H9 (cell line): ENCODE results near the gene EGFR. TPM values are rescaled to one million over a fixed set of nuclear protein-coding genes. Genes with fewer than 3 reads are reported as not detected.

Experiments used
- DNase-seq: peaks from one replicate; pipeline ENCODE4 v3.0.0-alpha.2; 2017
- H2AFZ ChIP-seq: one replicate; pipeline ENCODE4 v1.6.1; 2013; ENCODE audit warnings: mild to moderate bottlenecking, low read length, control low read depth, moderate library complexity
- H2AK5ac ChIP-seq: 2 replicates; pipeline ENCODE4 v1.6.1; 2013; ENCODE audit warnings: low read length, control low read depth, mixed read lengths; ENCODE audit not compliant: insufficient read length
- H2BK120ac ChIP-seq: one replicate; pipeline ENCODE4 v1.6.1; 2013; ENCODE audit warnings: low read depth, mild to moderate bottlenecking, low read length, control low read depth, inconsistent platforms; ENCODE audit not compliant: poor library complexity, severe bottlenecking
- H2BK12ac ChIP-seq: 2 replicates; pipeline ENCODE4 v1.6.1; 2013; ENCODE audit warnings: low read length, control low read depth, mixed read lengths, low read depth; ENCODE audit not compliant: insufficient read length
- H2BK15ac ChIP-seq: 2 replicates; pipeline ENCODE4 v1.6.1; 2013; ENCODE audit warnings: low read depth, low read length, control low read depth
- H2BK20ac ChIP-seq: one replicate; pipeline ENCODE4 v1.6.1; 2013; ENCODE audit warnings: low read depth, mild to moderate bottlenecking, low read length, control low read depth, inconsistent platforms; ENCODE audit not compliant: poor library complexity, severe bottlenecking
- H2BK5ac ChIP-seq: 2 replicates; pipeline ENCODE4 v1.6.1; 2013; ENCODE audit warnings: low read length, control low read depth, mixed read lengths; ENCODE audit not compliant: insufficient read length
- H3K14ac ChIP-seq: 2 replicates; pipeline ENCODE4 v1.6.1; 2013; ENCODE audit warnings: low read length, control low read depth; ENCODE audit not compliant: insufficient read depth
- H3K18ac ChIP-seq: 2 replicates; pipeline ENCODE4 v1.6.1; 2013; ENCODE audit warnings: low read depth, mild to moderate bottlenecking, mixed read lengths, low read length, control low read depth; ENCODE audit not compliant: insufficient read length
- H3K23ac ChIP-seq: 2 replicates; pipeline ENCODE4 v1.6.1; 2013; ENCODE audit warnings: low read length, control low read depth, mixed read lengths, low read depth; ENCODE audit not compliant: insufficient read length
- H3K23me2 ChIP-seq: 2 replicates; pipeline ENCODE4 v1.6.1; 2013; ENCODE audit warnings: low read depth, mild to moderate bottlenecking, mixed read lengths, low read length, control low read depth; ENCODE audit not compliant: insufficient read length, poor library complexity, severe bottlenecking
- H3K27ac ChIP-seq: 2 replicates; pipeline ENCODE4 v1.5.1; 2013; ENCODE audit warnings: low read length, control low read depth, mixed read lengths, low read depth; ENCODE audit not compliant: insufficient read length
- H3K27me3 ChIP-seq: 2 replicates; pipeline ENCODE4 v1.6.1; 2013; ENCODE audit warnings: low read length, control low read depth, inconsistent platforms; ENCODE audit not compliant: insufficient read depth
- H3K4ac ChIP-seq: 2 replicates; pipeline ENCODE4 v1.6.1; 2013; ENCODE audit warnings: low read depth, mild to moderate bottlenecking, control low read depth, inconsistent platforms, low read length, moderate library complexity
- H3K4me1 ChIP-seq: 2 replicates; pipeline ENCODE4 v1.6.1; 2013; ENCODE audit warnings: low read length, control low read depth, inconsistent platforms; ENCODE audit not compliant: insufficient read depth
- H3K4me2 ChIP-seq: 2 replicates; pipeline ENCODE4 v1.6.1; 2013; ENCODE audit warnings: low read length, control low read depth, mixed read lengths; ENCODE audit not compliant: insufficient read length, insufficient read depth
- H3K56ac ChIP-seq: 2 replicates; pipeline ENCODE4 v1.6.1; 2013; ENCODE audit warnings: low read depth, mild to moderate bottlenecking, mixed read lengths, low read length, control low read depth; ENCODE audit not compliant: insufficient read length
- H3K79me1 ChIP-seq: 2 replicates; pipeline ENCODE4 v1.6.1; 2013; ENCODE audit warnings: low read depth, mild to moderate bottlenecking, moderate library complexity, low read length, control low read depth, inconsistent platforms; ENCODE audit not compliant: insufficient read depth, poor library complexity, severe bottlenecking
- H3K79me2 ChIP-seq: 2 replicates; pipeline ENCODE4 v1.6.1; 2013; ENCODE audit warnings: low read length, control low read depth, inconsistent platforms; ENCODE audit not compliant: insufficient read depth
- H3K9ac ChIP-seq: 2 replicates; pipeline ENCODE4 v1.6.1; 2013; ENCODE audit warnings: low read length, control low read depth, mixed read lengths; ENCODE audit not compliant: insufficient read length; ENCODE audit errors: extremely low read depth
- H3K9me3 ChIP-seq: one replicate; pipeline ENCODE4 v1.6.1; 2013; ENCODE audit warnings: low read depth, low read length, inconsistent platforms; ENCODE audit not compliant: control insufficient read depth
- H3T11ph ChIP-seq: one replicate; pipeline ENCODE4 v1.6.1; 2013; ENCODE audit warnings: mild to moderate bottlenecking, low read length, control low read depth, inconsistent platforms
- H4K20me1 ChIP-seq: one replicate; pipeline ENCODE4 v1.6.1; 2013; ENCODE audit not compliant: control insufficient read depth, insufficient read length, insufficient read depth
- H4K5ac ChIP-seq: 2 replicates; pipeline ENCODE4 v1.6.1; 2013; ENCODE audit warnings: low read depth, mild to moderate bottlenecking, mixed read lengths, low read length, control low read depth; ENCODE audit not compliant: insufficient read length
- H4K8ac ChIP-seq: replicated peaks from 2 replicates; pipeline ENCODE4 v1.6.1; 2013; ENCODE audit warnings: low read length, control low read depth, mixed read lengths, low read depth; ENCODE audit not compliant: insufficient read length
- H4K91ac ChIP-seq: 2 replicates; pipeline ENCODE4 v1.6.1; 2013; ENCODE audit warnings: low read depth, mild to moderate bottlenecking, moderate library complexity, mixed read lengths, low read length, control low read depth; ENCODE audit not compliant: insufficient read length
- H3K27ac Mint-ChIP-seq, 3 experiments: 2 replicates in 2 of 3; 3 replicates in 1 of 3; pipeline ENCODE4 v1.8.0; 2020 to 2021; ENCODE audit warnings: mixed read lengths in 3 of 3, mild to moderate bottlenecking in 1 of 3, moderate library complexity in 1 of 3
- H3K27me3 Mint-ChIP-seq: 2 replicates; pipeline ENCODE4 v1.8.0; 2021; ENCODE audit warnings: low read depth, mild to moderate bottlenecking, moderate library complexity, mixed read lengths
- H3K36me3 Mint-ChIP-seq, 3 experiments: 2 replicates in 2 of 3; 3 replicates in 1 of 3; pipeline ENCODE4 v1.8.0; 2020 to 2021; ENCODE audit warnings: low read depth in 3 of 3, mixed read lengths in 3 of 3; ENCODE audit not compliant: insufficient read depth in 1 of 3
- H3K4me1 Mint-ChIP-seq, 2 experiments: 2 replicates each; pipeline ENCODE4 v1.8.0; 2020; ENCODE audit warnings: mixed read lengths in 2 of 2
- H3K4me3 Mint-ChIP-seq, 2 experiments: 2 replicates in 1 of 2; 3 replicates in 1 of 2; pipeline ENCODE4 v1.8.0; 2020 to 2021; ENCODE audit warnings: mild to moderate bottlenecking in 2 of 2, mixed read lengths in 2 of 2, moderate library complexity in 1 of 2
- H3K9me3 Mint-ChIP-seq, 2 experiments: 2 replicates in 1 of 2; 3 replicates in 1 of 2; pipeline ENCODE4 v1.8.0; 2020; ENCODE audit warnings: mild to moderate bottlenecking in 2 of 2, mixed read lengths in 2 of 2, moderate library complexity in 1 of 2
- WGBS: extraction: QIAGEN DNeasy Blood & Tissue Kit; methylation state at CpG from one replicate; pipeline ENCODE4 v1.1.7; 2013; ENCODE audit warnings: missing lambda C conversion rate, low lambda C conversion rate, mixed read lengths; ENCODE audit not compliant: insufficient read length; ENCODE audit errors: extremely low coverage; 5-methylcytosine and 5-hydroxymethylcytosine counted together
- total RNA-seq: library from RNA; stranded (reverse); gene quantifications from 2 replicates; pipeline ENCODE4 v1.2.1, GENCODE V29; 2021
- TF ChIP-seq, protein P1 (sequence below): fragments of 200-600 bp; sonication (generic); conservative IDR thresholded peaks from 3 replicates; pipeline ENCODE4 v1.8.0; 2021; ENCODE audit warnings: antibody characterized with exemption, mild to moderate bottlenecking

Gene EGFR
- total RNA-seq, 1 experiment from 2014 or later = 3.3 TPM

DNA sequence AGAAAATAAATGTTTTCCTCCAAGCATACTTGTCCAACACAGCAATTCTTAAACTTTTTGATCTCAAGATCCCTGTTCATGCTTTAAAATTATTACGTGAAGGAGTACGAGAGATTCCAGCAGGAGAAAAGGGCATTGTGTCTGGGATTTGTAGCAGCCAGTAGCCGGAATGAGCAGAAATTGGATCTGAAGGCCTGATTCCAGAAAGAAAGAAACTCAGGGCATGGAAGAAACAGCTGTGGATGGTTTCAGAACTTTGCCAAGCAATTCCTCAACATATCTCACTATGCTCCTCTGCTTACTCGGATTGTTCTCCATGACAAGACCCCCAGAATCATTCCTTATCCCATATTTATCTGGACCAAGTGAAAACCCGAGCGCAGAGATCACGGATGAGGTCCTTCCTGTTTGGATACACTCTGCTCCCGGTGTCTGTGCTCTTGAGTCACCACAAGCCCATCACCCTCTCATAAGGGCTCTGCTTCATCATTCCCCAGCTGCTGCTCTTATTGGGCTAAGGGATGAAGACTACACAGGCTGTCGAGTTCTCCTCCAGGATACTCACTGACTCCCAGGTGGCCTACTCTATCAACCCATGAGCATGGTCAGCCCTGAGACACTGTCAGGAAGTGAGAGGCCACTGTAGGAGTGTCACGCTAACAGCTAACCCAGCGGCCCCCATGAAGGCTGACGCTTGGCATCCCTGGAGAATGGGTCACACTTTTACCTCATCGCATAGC lies 225.4 kb downstream of the EGFR start:
- H3K27me3 Mint-ChIP-seq = no peaks in the 10 kb centered on the region; the same call in 1 of the 2 replicates
- Histone ChIP-seq H3K79me1 (no peaks in the 10 kb centered on the region), H3K18ac (no peak overlapping the region), H3K27ac (no peak overlapping the region), H2BK5ac (no peak overlapping the region), H2BK120ac (no peak overlapping the region), H3K4ac (no peak overlapping the region), H2BK12ac (no peak overlapping the region), H3K79me2 (no peaks in the 10 kb centered on the region), H2BK20ac (no peak overlapping the region), H3K4me2 (no peak overlapping the region), H2BK15ac (no peak overlapping the region), H3K27me3 (no peaks in the 10 kb centered on the region), H2AFZ (no peak overlapping the region), H3T11ph (no peak overlapping the region), H3K56ac (no peak overlapping the region), H3K4me1 (no peaks in the 10 kb centered on the region), H4K91ac (no peak overlapping the region), H4K8ac (no peak overlapping the region), H4K5ac (no peak overlapping the region), H2AK5ac (no peak overlapping the region), H3K23me2 (no peaks in the 10 kb centered on the region), H3K9ac (no peak overlapping the region), H3K9me3 (no peaks in the 10 kb centered on the region), H4K20me1 (no peaks in the 10 kb centered on the region), H3K23ac (no peak overlapping the region), H3K14ac (no peak overlapping the region)
- no peak overlapping the region for H3K4me3 Mint-ChIP-seq
- no peaks in the 10 kb centered on the region for H3K36me3 Mint-ChIP-seq
- no peaks in the 10 kb centered on the region for H3K4me1 Mint-ChIP-seq
- no peak for DNase-seq
- TF ChIP-seq, protein P1, sequence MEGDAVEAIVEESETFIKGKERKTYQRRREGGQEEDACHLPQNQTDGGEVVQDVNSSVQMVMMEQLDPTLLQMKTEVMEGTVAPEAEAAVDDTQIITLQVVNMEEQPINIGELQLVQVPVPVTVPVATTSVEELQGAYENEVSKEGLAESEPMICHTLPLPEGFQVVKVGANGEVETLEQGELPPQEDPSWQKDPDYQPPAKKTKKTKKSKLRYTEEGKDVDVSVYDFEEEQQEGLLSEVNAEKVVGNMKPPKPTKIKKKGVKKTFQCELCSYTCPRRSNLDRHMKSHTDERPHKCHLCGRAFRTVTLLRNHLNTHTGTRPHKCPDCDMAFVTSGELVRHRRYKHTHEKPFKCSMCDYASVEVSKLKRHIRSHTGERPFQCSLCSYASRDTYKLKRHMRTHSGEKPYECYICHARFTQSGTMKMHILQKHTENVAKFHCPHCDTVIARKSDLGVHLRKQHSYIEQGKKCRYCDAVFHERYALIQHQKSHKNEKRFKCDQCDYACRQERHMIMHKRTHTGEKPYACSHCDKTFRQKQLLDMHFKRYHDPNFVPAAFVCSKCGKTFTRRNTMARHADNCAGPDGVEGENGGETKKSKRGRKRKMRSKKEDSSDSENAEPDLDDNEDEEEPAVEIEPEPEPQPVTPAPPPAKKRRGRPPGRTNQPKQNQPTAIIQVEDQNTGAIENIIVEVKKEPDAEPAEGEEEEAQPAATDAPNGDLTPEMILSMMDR = no peak
- H3K27ac Mint-ChIP-seq = no peak overlapping the region; a peak in 1 of 7 replicates
- no peaks in the 10 kb centered on the region for H3K9me3 Mint-ChIP-seq
- no CpG with 5 or more reads among the region's 13 CpGs for WGBS
